ENCODE data around the gene CIDEC.

CIDEC gene

DNA sequence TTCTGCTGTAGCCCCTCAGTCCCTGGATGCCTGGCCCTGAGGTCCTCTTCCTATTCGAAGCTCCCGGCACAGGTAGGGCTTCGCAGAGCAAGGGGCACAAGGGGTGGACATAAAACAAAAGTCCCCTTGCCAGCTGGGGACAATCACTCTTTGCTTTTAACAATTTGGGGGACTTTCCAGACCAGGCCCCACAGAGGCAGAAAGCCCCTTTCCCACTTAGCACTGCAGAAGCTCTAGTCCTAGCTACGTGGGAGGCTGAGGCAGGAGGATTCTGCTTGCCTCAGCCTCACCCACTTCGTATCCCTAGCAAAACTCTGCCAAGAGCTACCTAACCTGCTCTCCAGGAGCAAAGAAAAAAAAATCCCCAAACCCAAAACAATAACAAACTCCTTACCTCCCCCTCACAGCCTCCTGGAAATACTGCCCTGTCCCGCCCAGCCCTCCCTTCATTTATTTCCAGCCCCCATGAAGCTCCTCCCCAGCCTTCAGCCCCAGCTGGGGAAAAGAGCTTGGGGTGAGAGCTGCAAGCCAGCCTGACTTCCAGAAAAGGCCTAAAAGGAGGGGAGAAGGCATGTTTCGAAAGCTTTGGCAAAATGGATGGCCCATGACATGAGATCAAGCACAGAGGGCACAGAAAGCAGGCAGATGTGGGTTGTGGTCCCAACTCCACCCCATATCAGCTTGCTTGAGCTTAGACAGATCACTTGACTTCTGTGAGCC is at the start of gene CIDEC:
Gene CIDEC, minus strand, starts transcription at position 424 of the 720 bp plus-strand sequence. CDS start 1,767 bp downstream, outside the sequence.
- Histone ChIP-seq H3K36me3 (ENCODE audit: control insufficient read depth in 2 of 2, insufficient read depth in 2 of 2, low read length in 2 of 2) (no peaks in the 10 kb centered on the region), H3K9me3 (ENCODE audit: control insufficient read depth in 2 of 2, low read length in 2 of 2) (no peaks in the 10 kb centered on the region), H3K27me3 (ENCODE audit: control insufficient read depth in 1 of 2, insufficient read depth in 2 of 2, low read length in 2 of 2) (peaks cover 0 to 2% of the 10 kb centered on the region in 2 donors), H3K9ac (ENCODE audit: low read length in 2 of 2) (no peak within 1 kb of the TSS), H3K4me3 (ENCODE audit: low read length in 2 of 2) (no peak within 1 kb of the TSS), H3K4me1 (ENCODE audit: control insufficient read depth, insufficient read depth, low read length) (no peaks in the 10 kb centered on the region), H3K27ac (ENCODE audit: low read length) (no peak within 1 kb of the TSS)

- no peaks in the 10 kb centered on the region for H3K9me3 ChIP-seq (ENCODE audit: control insufficient read depth in 2 of 2, low read length in 2 of 2)
- H3K4me3 ChIP-seq (ENCODE audit: low read length in 2 of 2), result no peak overlapping the region
- H3K27me3 ChIP-seq (ENCODE audit: control insufficient read depth in 1 of 2, insufficient read depth in 2 of 2, low read length in 2 of 2), result no peaks in the 10 kb centered on the region
- H3K4me1 ChIP-seq (ENCODE audit: control insufficient read depth, insufficient read depth, low read length), result peaks cover 12% of the 10 kb centered on the region
- H3K36me3 ChIP-seq (ENCODE audit: control insufficient read depth in 2 of 2, insufficient read depth in 2 of 2, low read length in 2 of 2), result peaks cover 28 to 29% of the 10 kb centered on the region in 2 donors
- no peak overlapping the region for H3K27ac ChIP-seq (ENCODE audit: low read length)
- no peak overlapping the region for H3K9ac ChIP-seq (ENCODE audit: low read length in 2 of 2)
Measured at GRCh38 chr3:9928158-9928557, 48.1 kb upstream of the CIDEC start.

DNA sequence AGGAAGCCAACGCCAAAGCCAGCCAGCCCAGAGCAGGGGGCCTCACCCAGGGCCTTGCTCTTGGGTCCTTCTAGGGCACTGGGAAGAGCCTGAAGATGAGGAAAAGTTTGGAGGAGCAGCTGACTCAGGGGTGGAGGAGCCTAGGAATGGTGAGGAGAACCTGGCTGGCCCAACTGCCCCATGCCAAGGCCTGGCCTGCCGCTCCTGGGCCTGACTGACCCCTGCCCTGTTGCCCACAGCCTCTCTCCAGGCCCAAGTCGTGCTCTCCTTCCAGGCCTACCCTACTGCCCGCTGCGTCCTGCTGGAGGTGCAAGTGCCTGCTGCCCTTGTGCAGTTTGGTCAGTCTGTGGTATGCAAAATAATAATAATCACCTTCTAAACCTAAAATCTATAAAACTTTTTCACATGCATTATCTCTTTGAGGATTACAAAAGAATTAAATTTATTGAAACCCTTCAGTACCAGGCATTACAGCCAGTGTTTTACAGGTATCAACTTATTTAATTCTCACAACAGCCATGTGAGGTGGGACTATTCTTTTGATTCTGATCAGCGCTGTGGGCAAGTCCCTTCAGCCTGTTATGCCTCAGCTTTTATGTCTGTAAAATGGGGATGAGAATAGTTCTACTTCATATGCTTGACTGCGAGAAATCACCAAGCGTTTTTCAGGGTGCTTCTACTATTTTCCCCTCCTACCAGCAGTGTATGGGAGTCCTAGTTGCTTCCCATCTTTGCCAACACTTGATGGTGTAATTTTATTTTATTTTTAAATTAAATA is 38.4 kb upstream of the CIDEC start:
- Histone ChIP-seq H3K4me1 (ENCODE audit: control insufficient read depth, insufficient read depth, low read length) (peaks cover 46% of the 10 kb centered on the region), H3K4me3 (ENCODE audit: low read length in 2 of 2) (peak overlapping the region in 1 of 2 donors; percentile 84), H3K9ac (ENCODE audit: low read length in 2 of 2) (no peak overlapping the region), H3K27ac (ENCODE audit: low read length) (peak overlapping the region; percentile 91), H3K9me3 (ENCODE audit: control insufficient read depth in 2 of 2, low read length in 2 of 2) (no peaks in the 10 kb centered on the region), H3K27me3 (ENCODE audit: control insufficient read depth in 1 of 2, insufficient read depth in 2 of 2, low read length in 2 of 2) (no peaks in the 10 kb centered on the region), H3K36me3 (ENCODE audit: control insufficient read depth in 2 of 2, insufficient read depth in 2 of 2, low read length in 2 of 2) (peaks cover under 1 to 6% of the 10 kb centered on the region in 2 donors)

GRCh38 chr3:9917820-9918219 is 37.8 kb upstream of the CIDEC start:
- peaks cover 0 to 6% of the 10 kb centered on the region in 2 donors for H3K36me3 ChIP-seq (ENCODE audit: control insufficient read depth in 2 of 2, insufficient read depth in 2 of 2, low read length in 2 of 2)
- H3K4me1 ChIP-seq (ENCODE audit: control insufficient read depth, insufficient read depth, low read length), result peaks cover 48% of the 10 kb centered on the region
- H3K9me3 ChIP-seq (ENCODE audit: control insufficient read depth in 2 of 2, low read length in 2 of 2), result no peaks in the 10 kb centered on the region
- H3K27ac ChIP-seq (ENCODE audit: low read length), result peak overlapping the region; percentile 91
- no peaks in the 10 kb centered on the region for H3K27me3 ChIP-seq (ENCODE audit: control insufficient read depth in 1 of 2, insufficient read depth in 2 of 2, low read length in 2 of 2)
- peak overlapping the region; percentile 83 to 84 for H3K9ac ChIP-seq (ENCODE audit: low read length in 2 of 2)
- H3K4me3 ChIP-seq (ENCODE audit: low read length in 2 of 2), result peak overlapping the region; percentile 22 to 84

DNA sequence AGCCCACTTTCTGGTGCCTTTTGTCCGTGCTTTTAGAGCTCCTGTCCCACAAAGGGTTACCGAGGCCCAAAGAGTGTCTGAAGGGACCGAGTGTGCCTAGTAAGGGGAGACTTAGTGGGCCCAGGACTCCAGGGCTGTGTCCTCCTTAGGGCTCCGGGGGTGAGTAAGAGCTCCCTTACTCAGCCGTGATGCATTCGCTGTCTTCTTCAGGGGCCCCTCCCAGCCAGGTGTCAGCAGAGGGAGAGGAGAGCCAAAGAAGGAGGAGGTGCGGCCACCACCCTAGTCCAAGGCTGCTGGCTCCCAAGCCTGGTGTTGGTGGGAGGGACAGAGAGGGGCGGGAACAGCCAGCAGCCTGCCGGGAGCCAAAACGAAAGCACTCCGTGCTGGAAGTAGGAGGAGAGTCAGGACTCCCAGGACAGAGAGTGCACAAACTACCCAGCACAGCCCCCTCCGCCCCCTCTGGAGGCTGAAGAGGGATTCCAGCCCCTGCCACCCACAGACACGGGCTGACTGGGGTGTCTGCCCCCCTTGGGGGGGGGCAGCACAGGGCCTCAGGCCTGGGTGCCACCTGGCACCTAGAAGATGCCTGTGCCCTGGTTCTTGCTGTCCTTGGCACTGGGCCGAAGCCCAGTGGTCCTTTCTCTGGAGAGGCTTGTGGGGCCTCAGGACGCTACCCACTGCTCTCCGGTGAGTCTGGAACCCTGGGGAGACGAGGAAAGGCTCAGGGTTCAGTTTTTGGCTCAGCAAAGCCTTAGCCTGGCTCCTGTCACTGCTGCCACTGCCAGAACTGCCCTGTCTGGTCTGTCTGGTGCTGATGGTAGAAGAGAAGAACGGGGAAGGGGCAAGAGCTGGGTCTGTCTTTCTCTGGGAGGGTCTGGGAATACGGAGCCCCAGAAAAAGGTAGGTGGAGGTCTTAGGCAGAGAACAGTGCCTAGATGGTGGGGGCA is 37.0 kb upstream of the CIDEC start, which contains the start of gene IL17RC:
Gene IL17RC, plus strand, starts transcription at position 365 of the 947 bp plus-strand sequence. Its CDS starts 218 bp downstream, at position 583.
- Histone ChIP-seq H3K36me3 (ENCODE audit: control insufficient read depth in 2 of 2, insufficient read depth in 2 of 2, low read length in 2 of 2) (peaks cover 0 to 6% of the 10 kb centered on the region in 2 donors), H3K27ac (ENCODE audit: low read length) (peak within 1 kb of the TSS; percentile 91), H3K4me3 (ENCODE audit: low read length in 2 of 2) (peak within 1 kb of the TSS; percentile 74 to 84), H3K9ac (ENCODE audit: low read length in 2 of 2) (peak within 1 kb of the TSS; percentile 83 to 84), H3K27me3 (ENCODE audit: control insufficient read depth in 1 of 2, insufficient read depth in 2 of 2, low read length in 2 of 2) (no peaks in the 10 kb centered on the region), H3K9me3 (ENCODE audit: control insufficient read depth in 2 of 2, low read length in 2 of 2) (no peaks in the 10 kb centered on the region), H3K4me1 (ENCODE audit: control insufficient read depth, insufficient read depth, low read length) (peaks cover 48% of the 10 kb centered on the region)

- peak overlapping the region; percentile 75 to 83 for H3K9ac ChIP-seq (ENCODE audit: low read length in 2 of 2)
- H3K4me3 ChIP-seq (ENCODE audit: low read length in 2 of 2), result peak overlapping the region; percentile 74 to 84
- H3K27me3 ChIP-seq (ENCODE audit: control insufficient read depth in 1 of 2, insufficient read depth in 2 of 2, low read length in 2 of 2), result no peaks in the 10 kb centered on the region
- peak overlapping the region; percentile 91 for H3K27ac ChIP-seq (ENCODE audit: low read length)
- no peaks in the 10 kb centered on the region for H3K9me3 ChIP-seq (ENCODE audit: control insufficient read depth in 2 of 2, low read length in 2 of 2)
- H3K4me1 ChIP-seq (ENCODE audit: control insufficient read depth, insufficient read depth, low read length), result peaks cover 48% of the 10 kb centered on the region
- peaks cover 0 to 6% of the 10 kb centered on the region in 2 donors for H3K36me3 ChIP-seq (ENCODE audit: control insufficient read depth in 2 of 2, insufficient read depth in 2 of 2, low read length in 2 of 2)
Measured at GRCh38 chr3:9916346-9916733, 36.3 kb upstream of the CIDEC start.

DNA sequence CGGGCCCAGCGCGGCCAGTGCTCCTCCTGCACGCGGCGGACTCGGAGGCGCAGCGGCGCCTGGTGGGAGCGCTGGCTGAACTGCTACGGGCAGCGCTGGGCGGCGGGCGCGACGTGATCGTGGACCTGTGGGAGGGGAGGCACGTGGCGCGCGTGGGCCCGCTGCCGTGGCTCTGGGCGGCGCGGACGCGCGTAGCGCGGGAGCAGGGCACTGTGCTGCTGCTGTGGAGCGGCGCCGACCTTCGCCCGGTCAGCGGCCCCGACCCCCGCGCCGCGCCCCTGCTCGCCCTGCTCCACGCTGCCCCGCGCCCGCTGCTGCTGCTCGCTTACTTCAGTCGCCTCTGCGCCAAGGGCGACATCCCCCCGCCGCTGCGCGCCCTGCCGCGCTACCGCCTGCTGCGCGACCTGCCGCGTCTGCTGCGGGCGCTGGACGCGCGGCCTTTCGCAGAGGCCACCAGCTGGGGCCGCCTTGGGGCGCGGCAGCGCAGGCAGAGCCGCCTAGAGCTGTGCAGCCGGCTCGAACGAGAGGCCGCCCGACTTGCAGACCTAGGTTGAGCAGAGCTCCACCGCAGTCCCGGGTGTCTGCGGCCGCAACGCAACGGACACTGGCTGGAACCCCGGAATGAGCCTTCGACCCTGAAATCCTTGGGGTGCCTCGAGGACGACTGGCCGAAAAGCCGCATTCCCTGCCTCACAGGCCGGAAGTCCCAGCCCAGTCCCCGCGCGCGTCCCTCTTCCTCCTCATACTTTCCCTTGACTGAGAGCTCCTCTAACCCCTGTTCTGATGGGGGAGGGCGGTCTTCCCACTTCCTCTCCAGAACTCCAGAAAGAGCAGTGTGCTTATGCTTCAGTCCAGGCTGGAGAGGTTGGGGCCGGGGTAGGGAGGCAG is 35.4 kb upstream of the CIDEC start:
- H3K9ac ChIP-seq (ENCODE audit: low read length in 2 of 2), result peak overlapping the region; percentile 71
- no peaks in the 10 kb centered on the region for H3K9me3 ChIP-seq (ENCODE audit: control insufficient read depth in 2 of 2, low read length in 2 of 2)
- H3K36me3 ChIP-seq (ENCODE audit: control insufficient read depth in 2 of 2, insufficient read depth in 2 of 2, low read length in 2 of 2), result peaks cover 0 to 4% of the 10 kb centered on the region in 2 donors
- peaks cover 48% of the 10 kb centered on the region for H3K4me1 ChIP-seq (ENCODE audit: control insufficient read depth, insufficient read depth, low read length)
- H3K4me3 ChIP-seq (ENCODE audit: low read length in 2 of 2), result peak overlapping the region; percentile 74 to 84
- H3K27ac ChIP-seq (ENCODE audit: low read length), result peak overlapping the region; percentile 91
- H3K27me3 ChIP-seq (ENCODE audit: control insufficient read depth in 1 of 2, insufficient read depth in 2 of 2, low read length in 2 of 2), result no peaks in the 10 kb centered on the region

DNA sequence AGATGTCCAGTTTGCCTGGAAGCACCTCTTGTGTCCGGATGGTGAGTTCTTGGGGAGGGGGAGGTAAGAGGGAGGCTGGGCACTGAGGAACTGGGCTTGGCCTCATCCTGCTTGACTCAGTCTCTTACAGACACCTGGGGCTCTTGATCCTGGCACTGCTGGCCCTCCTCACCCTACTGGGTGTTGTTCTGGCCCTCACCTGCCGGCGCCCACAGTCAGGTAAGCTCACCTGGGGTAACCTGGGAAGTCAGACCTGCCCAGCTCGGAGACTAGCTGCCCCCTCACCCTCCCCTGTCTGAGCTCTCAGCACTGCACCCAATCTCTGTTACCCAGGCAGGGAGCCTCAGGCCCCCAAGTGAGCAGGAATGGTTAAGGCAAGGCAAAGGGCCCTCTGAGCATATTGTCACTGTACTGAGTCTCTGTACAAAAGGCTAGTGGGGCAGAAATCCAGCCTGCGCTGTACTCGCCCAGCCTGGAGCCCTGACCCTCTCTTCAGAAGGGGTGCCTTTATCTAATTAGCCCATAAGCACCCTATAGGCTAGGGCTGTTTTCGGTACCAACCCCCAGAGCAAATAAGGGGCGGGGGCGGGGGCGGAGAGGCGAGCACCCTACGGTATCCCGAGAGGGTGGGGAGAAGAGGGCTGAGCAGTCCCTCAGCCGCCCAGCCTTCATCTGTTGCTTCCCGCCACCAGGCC is 34.7 kb upstream of the CIDEC start:
- peaks cover 48% of the 10 kb centered on the region for H3K4me1 ChIP-seq (ENCODE audit: control insufficient read depth, insufficient read depth, low read length)
- peak overlapping the region; percentile 91 for H3K27ac ChIP-seq (ENCODE audit: low read length)
- H3K36me3 ChIP-seq (ENCODE audit: control insufficient read depth in 2 of 2, insufficient read depth in 2 of 2, low read length in 2 of 2), result no peaks in the 10 kb centered on the region
- peak overlapping the region; percentile 69 to 71 for H3K9ac ChIP-seq (ENCODE audit: low read length in 2 of 2)
- H3K9me3 ChIP-seq (ENCODE audit: control insufficient read depth in 2 of 2, low read length in 2 of 2), result no peaks in the 10 kb centered on the region
- peak overlapping the region; percentile 74 to 84 for H3K4me3 ChIP-seq (ENCODE audit: low read length in 2 of 2)
- no peaks in the 10 kb centered on the region for H3K27me3 ChIP-seq (ENCODE audit: control insufficient read depth in 1 of 2, insufficient read depth in 2 of 2, low read length in 2 of 2)

DNA sequence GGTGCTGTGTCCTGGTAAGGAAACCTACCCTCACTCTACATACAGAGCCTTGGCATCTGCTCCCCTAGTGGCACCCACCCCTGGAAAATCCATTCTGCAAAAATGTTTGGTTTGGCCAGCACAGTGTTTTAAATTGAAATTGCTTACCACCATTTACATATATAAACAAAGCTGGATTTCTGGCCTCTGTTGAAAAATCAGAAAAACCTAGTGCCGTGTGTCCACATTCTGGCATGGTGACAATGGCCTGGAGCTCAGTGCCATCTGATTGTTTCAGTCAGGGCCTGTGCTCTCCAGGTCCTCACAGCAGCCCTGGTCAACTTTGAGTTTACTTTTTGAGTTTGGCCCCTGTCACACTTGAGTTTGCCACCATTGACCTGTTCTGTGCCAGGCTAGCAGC is 34.0 kb upstream of the CIDEC start:
- Histone ChIP-seq H3K27me3 (ENCODE audit: control insufficient read depth in 1 of 2, insufficient read depth in 2 of 2, low read length in 2 of 2) (no peaks in the 10 kb centered on the region), H3K9me3 (ENCODE audit: control insufficient read depth in 2 of 2, low read length in 2 of 2) (no peaks in the 10 kb centered on the region), H3K9ac (ENCODE audit: low read length in 2 of 2) (peak overlapping the region; percentile 69 to 71), H3K4me3 (ENCODE audit: low read length in 2 of 2) (no peak overlapping the region), H3K4me1 (ENCODE audit: control insufficient read depth, insufficient read depth, low read length) (peaks cover 48% of the 10 kb centered on the region), H3K27ac (ENCODE audit: low read length) (peak overlapping the region; percentile 91), H3K36me3 (ENCODE audit: control insufficient read depth in 2 of 2, insufficient read depth in 2 of 2, low read length in 2 of 2) (no peaks in the 10 kb centered on the region)
